Bronchial epithelial cell (primary cell): ENCODE data around the gene PRTN3. TPM values are rescaled to one million over a fixed set of nuclear protein-coding genes. Genes with fewer than 3 reads are reported as not detected.

Experiments
- DNase-seq: peaks from one replicate; pipeline ENCODE4 v3.0.0-alpha.2; 2010; ENCODE audit warnings: low read depth
- FAIRE-seq: peaks from 2 replicates; lab custom pipeline; 2011; peaks lifted over from hg19 to GRCh38; lab: Jason Lieb, UNC
- H3K27me3 ChIP-seq: 2 replicates; pipeline ENCODE4 v1.5.1; 2011; ENCODE audit warnings: low read length; ENCODE audit not compliant: control insufficient read depth, insufficient read depth
- H3K36me3 ChIP-seq: 2 replicates; pipeline ENCODE4 v1.5.1; 2011; ENCODE audit warnings: low read length; ENCODE audit not compliant: control insufficient read depth, insufficient read depth
- H3K4me3 ChIP-seq: 2 replicates; pipeline ENCODE4 v1.5.1; 2011; ENCODE audit warnings: mild to moderate bottlenecking, low read depth, low read length, control low read depth
- total RNA-seq: library from RNA; depleted of rRNA; stranded (reverse); fragments of >200 nt; gene quantifications from 2 replicates; pipeline ENCODE4 v1.2.1, GENCODE V29; 2014
- TF ChIP-seq, protein P1 (sequence below): IDR thresholded peaks from 2 replicates; pipeline ENCODE4 v1.5.1; 2011; ENCODE audit warnings: mild to moderate bottlenecking, moderate library complexity, low read length, control low read depth, inconsistent platforms; ENCODE audit not compliant: insufficient read depth, severe bottlenecking

The PRTN3 gene
- total RNA-seq, 1 donor from 2014 or later: not detected

DNA sequence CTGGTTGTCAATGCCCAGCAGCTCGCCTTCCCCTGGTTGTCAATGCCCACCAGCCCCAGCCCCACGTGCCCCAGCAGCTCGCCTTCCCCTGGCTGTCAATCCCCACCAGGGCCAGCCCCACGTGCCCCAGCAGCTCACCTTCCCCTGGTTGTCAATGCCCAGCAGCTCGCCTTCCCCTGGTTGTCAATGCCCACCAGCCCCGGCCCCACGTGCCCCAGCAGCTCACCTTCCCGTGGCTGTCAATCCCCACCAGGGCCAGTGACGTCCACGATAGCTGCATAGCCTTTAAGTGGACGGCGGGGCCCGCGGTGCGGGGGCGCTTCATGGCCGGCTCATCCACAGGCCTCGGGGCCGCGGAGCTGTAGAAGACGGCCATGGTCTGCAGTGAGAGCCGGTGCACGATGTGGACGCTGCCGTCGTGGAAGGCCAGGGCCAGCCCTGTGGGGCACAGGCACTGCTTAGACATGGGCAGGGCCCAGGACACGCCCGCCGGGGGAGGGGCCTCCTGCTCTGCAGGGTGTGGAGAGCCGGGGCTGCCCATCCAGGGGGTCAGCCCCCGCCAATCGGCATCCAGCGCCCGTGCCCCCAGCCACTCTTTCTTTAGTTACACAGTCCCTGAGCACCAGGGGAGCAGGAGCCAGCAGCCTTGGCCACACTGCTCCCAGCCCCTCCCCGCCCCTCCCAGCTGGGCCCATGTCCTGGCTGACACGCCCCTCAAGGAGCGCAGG, 39.1 kb downstream of the PRTN3 start:
- H3K36me3 ChIP-seq: peaks cover 35% of the 10 kb centered on the region
- no peaks in the 10 kb centered on the region for H3K27me3 ChIP-seq
- FAIRE-seq (no peak), DNase-seq (no peak)
- H3K4me3 ChIP-seq: no peak overlapping the region
- TF ChIP-seq, protein P1, sequence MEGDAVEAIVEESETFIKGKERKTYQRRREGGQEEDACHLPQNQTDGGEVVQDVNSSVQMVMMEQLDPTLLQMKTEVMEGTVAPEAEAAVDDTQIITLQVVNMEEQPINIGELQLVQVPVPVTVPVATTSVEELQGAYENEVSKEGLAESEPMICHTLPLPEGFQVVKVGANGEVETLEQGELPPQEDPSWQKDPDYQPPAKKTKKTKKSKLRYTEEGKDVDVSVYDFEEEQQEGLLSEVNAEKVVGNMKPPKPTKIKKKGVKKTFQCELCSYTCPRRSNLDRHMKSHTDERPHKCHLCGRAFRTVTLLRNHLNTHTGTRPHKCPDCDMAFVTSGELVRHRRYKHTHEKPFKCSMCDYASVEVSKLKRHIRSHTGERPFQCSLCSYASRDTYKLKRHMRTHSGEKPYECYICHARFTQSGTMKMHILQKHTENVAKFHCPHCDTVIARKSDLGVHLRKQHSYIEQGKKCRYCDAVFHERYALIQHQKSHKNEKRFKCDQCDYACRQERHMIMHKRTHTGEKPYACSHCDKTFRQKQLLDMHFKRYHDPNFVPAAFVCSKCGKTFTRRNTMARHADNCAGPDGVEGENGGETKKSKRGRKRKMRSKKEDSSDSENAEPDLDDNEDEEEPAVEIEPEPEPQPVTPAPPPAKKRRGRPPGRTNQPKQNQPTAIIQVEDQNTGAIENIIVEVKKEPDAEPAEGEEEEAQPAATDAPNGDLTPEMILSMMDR: no peak

DNA sequence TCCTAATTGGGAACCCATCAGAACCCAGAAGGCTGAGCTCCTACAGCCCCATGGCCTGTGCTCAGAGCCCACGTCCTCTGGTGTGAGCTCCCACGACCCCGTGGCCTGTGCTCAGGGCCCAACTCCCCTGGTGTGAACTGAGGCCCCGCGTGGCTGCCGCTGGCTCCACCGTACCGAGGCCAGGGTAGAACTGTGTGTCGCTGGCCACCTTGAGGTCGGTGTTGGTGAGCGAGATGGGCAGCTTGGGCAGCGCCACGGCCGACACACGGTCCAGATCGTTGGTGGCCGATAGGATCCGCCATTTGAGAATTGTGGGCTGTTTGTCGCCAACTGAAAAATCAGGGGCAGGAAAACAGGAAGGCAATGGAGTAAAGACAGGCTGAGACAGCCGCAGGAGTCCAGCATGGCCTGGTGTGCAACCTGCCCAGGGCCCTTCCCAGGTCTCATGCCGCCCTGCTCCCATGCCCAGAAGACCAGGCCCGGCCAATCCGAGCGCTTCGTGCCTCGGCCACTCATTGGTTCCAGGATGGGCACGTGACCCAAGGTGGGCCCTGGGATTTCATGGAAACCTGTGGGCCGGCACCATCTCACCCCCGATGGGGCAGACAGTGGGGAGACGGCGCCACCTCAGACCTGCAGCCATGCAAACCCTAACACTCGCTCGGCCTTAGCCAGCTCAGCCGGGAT, 40.7 kb downstream of the PRTN3 start:
- FAIRE-seq (no peak), DNase-seq (no peak)
- Histone ChIP-seq H3K4me3 (no peak overlapping the region), H3K27me3 (no peaks in the 10 kb centered on the region), H3K36me3 (peaks cover 42% of the 10 kb centered on the region)
- TF ChIP-seq, protein P1: no peak

DNA sequence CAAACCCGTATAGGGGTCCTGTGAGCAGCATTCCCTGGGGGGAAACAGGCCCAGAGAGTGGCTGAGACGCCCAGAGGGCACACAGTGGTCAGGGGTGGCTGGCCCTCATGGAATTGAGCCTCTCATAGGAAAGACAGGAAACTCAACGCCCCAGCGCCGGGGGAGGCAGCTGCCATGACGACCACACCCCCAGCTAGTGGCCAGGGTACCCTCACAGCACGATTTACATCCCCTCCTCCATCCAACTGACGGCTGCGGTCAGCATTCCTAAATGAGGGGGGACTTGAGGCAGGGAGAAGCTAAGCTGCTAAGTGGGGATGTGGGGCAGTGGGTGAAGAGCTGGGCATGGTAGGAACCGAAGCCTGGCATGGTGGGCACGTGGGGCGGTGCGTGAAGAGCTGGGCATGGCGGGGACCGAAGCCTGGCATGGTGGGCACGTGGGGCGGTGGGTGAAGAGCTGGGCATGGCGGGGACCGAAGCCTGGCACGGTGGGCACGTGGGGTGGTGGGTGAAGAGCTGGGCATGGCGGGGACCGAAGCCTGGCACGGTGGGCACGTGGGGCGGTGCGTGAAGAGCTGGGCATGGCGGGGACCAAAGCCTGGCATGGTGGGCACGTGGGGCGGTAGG, 42.2 kb downstream of the PRTN3 start:
- H3K36me3 ChIP-seq: peaks cover 38% of the 10 kb centered on the region
- no peak overlapping the region for H3K4me3 ChIP-seq
- H3K27me3 ChIP-seq: no peaks in the 10 kb centered on the region
- no peak for FAIRE-seq
- no peak for DNase-seq
- TF ChIP-seq, protein P1: no peak

DNA sequence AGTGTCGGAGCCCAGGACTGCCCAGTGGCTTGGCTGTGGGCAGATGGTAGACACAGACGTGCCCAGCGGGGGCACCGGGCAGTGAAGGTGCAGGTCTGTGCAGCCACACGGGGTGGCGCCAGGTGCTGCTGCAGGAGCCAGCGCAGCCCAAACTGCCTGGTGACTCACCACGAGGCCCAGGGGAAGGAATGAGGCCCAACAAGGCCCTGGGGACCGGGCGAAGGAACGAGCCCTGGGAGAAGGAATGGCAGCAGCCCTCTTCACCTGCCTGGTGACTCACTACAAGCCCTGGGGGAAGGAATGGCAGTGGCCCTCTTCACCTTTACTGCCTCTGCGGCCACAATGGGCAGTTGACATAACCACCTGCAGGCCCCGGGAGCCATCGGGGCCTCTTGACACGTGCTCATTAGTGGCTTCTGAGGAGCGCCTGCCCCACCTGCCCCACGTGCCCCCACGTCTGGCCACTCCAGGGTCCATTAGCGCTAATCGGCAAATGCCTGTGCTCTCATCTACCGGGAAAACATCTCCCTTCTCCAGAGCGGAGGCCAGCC, 42.9 kb downstream of the PRTN3 start:
- H3K27me3 ChIP-seq: no peaks in the 10 kb centered on the region
- no peak for FAIRE-seq
- DNase-seq: peak; percentile 72
- peaks cover 41% of the 10 kb centered on the region for H3K36me3 ChIP-seq
- no peak overlapping the region for H3K4me3 ChIP-seq
- TF ChIP-seq, protein P1: peak; percentile 68

- no peak overlapping the region for H3K4me3 ChIP-seq
- peaks cover 40% of the 10 kb centered on the region for H3K36me3 ChIP-seq
- H3K27me3 ChIP-seq: no peaks in the 10 kb centered on the region
- no peak for FAIRE-seq
- TF ChIP-seq, protein P1: no peak
- DNase-seq: no peak
These were observed 43.8 kb downstream of the PRTN3 start for GRCh38 chr19:884420-885211.
